Effector memory CD4-positive, alpha-beta T cell (primary cell): ENCODE results near the gene TCERG1L.

Experiments used
- DNase-seq, 3 donors: peaks; one replicate each; pipeline ENCODE4 v3.0.0-alpha.2; 2020
- H3K27ac ChIP-seq: 2 replicates; pipeline ENCODE4 v1.7.0; 2013; ENCODE audit warnings: mild to moderate bottlenecking, low read length, moderate library complexity; ENCODE audit not compliant: insufficient read depth, poor library complexity, severe bottlenecking
- H3K27me3 ChIP-seq: replicated peaks from 2 replicates; pipeline ENCODE4 v1.7.0; 2013; ENCODE audit warnings: mild to moderate bottlenecking, low read length; ENCODE audit not compliant: insufficient read depth, control insufficient read depth, poor library complexity, severe bottlenecking
- H3K36me3 ChIP-seq: 2 replicates; pipeline ENCODE4 v1.7.0; 2013; ENCODE audit warnings: mild to moderate bottlenecking, low read length, moderate library complexity; ENCODE audit not compliant: control insufficient read depth, insufficient read depth
- H3K4me1 ChIP-seq: 2 replicates; pipeline ENCODE4 v1.7.0; 2013; ENCODE audit warnings: low read length, mild to moderate bottlenecking; ENCODE audit not compliant: control insufficient read depth, insufficient read depth, poor library complexity, severe bottlenecking
- H3K4me3 ChIP-seq: 2 replicates; pipeline ENCODE4 v1.7.0; 2013; ENCODE audit warnings: low read length, low read depth, mild to moderate bottlenecking; ENCODE audit not compliant: insufficient read depth, poor library complexity, severe bottlenecking
- H3K9me3 ChIP-seq: 2 replicates; pipeline ENCODE4 v1.7.0; 2013; ENCODE audit warnings: mild to moderate bottlenecking, low read length, moderate library complexity; ENCODE audit not compliant: control insufficient read depth

The TCERG1L gene

DNA sequence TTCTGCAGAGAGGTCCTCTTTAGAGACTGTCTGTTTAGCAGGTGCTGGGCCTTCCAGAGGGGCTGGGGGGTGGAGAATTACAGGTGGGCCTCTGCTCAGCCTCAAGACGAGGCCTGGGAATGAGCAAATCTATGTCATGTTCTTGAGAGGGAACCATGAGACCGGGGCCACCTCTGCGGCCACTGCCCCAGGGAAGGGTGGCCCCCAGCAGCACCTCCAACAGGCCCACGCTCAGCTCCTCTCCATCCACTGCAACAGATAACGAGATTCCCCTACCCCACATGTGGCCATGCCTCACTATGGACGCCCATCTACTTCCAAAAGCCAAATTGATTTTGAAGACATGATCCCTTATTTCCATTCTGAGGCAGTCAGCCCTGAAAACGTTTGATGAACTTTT lies 176.9 kb downstream of the TCERG1L start:
- Histone ChIP-seq H3K9me3 (no peaks in the 10 kb centered on the region), H3K4me3 (no peak overlapping the region), H3K27me3 (no peaks in the 10 kb centered on the region), H3K4me1 (no peaks in the 10 kb centered on the region), H3K36me3 (no peaks in the 10 kb centered on the region), H3K27ac (no peak overlapping the region)
- DNase-seq = no peak

DNA sequence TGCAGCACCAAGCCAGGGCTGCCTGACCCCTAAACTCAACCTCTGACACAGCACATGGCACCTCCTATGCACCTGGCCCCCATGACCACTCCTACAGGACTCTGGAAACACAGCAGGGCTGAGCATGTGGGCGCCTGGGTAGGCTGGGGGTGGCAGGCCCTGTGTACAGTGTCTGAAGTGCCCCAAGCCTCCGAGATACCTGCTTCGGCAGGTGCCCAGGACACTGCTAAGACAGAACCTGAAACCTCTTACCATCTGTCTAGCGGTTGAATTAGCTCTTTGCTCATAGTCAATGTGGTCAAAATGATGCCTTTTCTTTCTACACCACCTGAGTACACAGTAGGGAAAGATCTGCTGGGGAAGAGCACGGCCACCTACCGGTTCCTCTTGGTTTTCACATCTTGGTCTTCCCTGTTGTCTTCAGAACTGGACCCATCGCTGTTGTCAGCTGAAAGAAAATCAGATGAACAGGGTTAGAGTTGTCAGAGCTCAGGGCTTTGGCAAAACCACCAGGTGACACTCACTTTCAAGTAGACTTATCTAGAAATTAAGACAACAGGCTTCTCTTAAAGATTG lies 177.4 kb downstream of the TCERG1L start:
- Histone ChIP-seq H3K4me3 (no peak overlapping the region), H3K9me3 (no peaks in the 10 kb centered on the region), H3K27ac (no peak overlapping the region), H3K4me1 (no peaks in the 10 kb centered on the region), H3K36me3 (no peaks in the 10 kb centered on the region), H3K27me3 (no peaks in the 10 kb centered on the region)
- DNase-seq = no peak

DNA sequence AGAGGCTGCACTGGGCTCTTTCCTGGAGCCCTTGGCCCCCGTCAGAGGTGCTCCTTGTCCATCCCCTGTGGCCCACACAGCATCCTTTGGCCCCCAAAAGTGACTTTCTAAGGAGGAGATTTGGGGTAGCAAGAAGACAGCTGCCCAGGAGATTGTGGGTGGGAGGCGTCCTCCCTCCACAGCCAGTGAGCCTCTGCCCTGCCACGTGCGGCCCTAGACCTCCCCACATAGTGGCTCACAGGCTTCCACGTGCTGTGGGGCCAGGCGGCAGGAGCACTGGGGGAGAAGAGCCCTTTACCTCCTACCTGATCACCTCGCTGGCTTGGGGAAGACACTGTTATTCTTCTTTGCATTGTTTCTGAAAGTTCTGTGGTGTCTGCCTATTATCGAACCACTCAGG lies 178.8 kb downstream of the TCERG1L start:
- DNase-seq = no peak
- Histone ChIP-seq H3K27ac (no peak overlapping the region), H3K4me3 (no peak overlapping the region), H3K9me3 (no peaks in the 10 kb centered on the region), H3K36me3 (no peaks in the 10 kb centered on the region), H3K27me3 (no peaks in the 10 kb centered on the region), H3K4me1 (no peaks in the 10 kb centered on the region)

DNA sequence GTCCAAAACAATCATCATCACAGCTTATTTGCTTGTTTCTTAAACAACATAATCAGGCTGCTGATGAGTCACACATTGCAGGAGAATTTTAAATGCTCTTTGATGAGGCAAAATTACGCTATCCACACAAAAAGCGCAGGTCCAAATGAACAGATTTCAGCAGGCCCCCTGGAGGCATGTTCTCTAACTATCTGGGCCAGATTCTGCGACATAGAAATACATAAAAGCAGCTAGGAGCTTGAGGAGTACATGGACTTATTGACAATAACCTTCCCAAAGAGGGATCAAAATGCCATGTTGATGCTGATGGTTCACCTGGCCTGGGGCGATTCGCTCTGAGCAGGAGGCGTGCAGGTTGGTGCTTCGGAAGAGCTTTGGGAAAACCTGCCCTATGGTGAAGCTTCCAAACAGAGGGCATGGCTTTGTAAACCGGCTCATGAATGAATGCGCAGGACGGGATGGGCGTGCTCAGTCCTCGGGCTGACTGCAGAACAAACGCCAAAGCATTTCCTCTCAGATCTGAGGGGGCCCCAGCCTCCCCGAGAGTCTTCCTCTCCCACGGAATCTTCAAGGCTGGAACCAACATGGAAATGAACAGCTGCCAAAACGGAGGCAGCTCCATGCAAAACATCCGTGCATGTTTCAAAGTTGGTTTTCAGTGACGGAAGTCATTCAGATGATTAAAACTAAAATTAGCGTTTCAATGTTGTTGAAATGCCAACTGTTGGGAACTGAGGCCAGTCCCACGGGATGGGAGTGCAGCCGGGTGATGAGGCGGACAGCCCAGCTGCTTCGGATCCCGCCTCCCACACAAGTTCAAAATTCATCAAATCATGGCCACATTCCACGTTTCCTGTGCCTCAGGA lies 179.6 kb downstream of the TCERG1L start:
- no peaks in the 10 kb centered on the region for H3K27me3 ChIP-seq
- H3K4me3 ChIP-seq = no peak overlapping the region
- no peaks in the 10 kb centered on the region for H3K9me3 ChIP-seq
- H3K27ac ChIP-seq = no peak overlapping the region
- no peaks in the 10 kb centered on the region for H3K36me3 ChIP-seq
- no peak for DNase-seq
- H3K4me1 ChIP-seq = no peaks in the 10 kb centered on the region

DNA sequence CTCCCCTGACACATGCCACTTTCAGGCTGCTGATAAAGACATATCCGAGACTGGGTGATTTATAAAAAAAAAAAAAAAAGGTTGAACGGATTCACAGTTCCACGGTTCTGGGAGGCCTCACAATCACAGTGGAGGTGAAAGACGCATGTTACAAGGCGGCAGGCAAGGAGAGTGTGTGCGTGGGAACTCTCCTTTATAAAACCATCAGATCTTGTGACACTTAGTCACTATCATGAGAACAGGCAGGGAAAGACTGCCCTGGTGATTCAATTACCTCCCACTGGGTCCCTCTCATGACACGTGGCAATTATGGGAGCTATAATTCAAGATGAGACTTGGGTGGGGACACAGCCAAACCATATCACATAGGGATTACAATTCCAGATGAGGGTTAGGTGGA lies 181.5 kb downstream of the TCERG1L start:
- no peak for DNase-seq
- Histone ChIP-seq H3K36me3 (no peaks in the 10 kb centered on the region), H3K4me1 (no peaks in the 10 kb centered on the region), H3K27me3 (no peaks in the 10 kb centered on the region), H3K9me3 (no peaks in the 10 kb centered on the region), H3K27ac (no peak overlapping the region), H3K4me3 (no peak overlapping the region)

DNA sequence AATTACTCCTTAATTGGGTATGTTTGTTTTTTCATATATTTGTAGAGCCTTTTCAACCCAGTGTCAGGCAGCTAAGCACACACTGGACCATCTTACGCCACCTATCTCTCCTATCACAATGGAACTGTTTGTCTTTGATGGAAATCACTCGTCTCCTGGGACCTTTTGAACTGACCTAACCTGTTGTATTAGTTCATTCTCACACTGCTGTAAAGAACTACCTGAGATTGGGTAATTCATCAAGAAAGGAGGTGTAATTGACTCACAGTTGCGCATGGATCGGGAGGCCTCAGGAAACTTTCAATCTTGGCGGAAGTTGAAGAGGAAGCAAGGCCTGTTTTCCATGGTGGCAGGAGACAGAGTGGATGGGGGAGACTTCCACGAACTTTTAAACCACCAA lies 182.0 kb downstream of the TCERG1L start:
- DNase-seq = no peak
- no peaks in the 10 kb centered on the region for H3K27me3 ChIP-seq
- no peak overlapping the region for H3K4me3 ChIP-seq
- H3K9me3 ChIP-seq = no peaks in the 10 kb centered on the region
- H3K4me1 ChIP-seq = no peaks in the 10 kb centered on the region
- no peak overlapping the region for H3K27ac ChIP-seq
- no peaks in the 10 kb centered on the region for H3K36me3 ChIP-seq

DNA sequence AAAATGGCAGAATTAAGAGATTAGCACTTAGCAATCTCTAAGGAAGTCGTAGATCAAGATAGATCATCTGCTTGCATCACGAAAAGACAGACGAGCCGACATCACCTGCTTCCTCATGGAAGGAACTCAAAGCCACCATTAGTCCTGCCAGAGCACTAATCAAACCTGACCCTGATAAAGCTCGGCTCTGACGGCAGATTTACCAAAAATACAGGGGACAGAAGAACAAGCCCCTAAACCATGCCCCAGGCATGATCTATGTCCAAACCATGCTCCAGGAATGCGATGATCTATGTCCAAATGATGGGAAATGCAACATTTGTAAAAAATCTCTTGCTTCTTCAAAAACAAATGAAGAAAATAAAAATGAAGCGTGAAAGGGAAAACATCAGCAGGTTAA lies 182.8 kb downstream of the TCERG1L start:
- Histone ChIP-seq H3K4me1 (no peaks in the 10 kb centered on the region), H3K27ac (no peak overlapping the region), H3K4me3 (no peak overlapping the region), H3K27me3 (no peaks in the 10 kb centered on the region), H3K9me3 (no peaks in the 10 kb centered on the region), H3K36me3 (no peaks in the 10 kb centered on the region)
- DNase-seq = no peak

DNA sequence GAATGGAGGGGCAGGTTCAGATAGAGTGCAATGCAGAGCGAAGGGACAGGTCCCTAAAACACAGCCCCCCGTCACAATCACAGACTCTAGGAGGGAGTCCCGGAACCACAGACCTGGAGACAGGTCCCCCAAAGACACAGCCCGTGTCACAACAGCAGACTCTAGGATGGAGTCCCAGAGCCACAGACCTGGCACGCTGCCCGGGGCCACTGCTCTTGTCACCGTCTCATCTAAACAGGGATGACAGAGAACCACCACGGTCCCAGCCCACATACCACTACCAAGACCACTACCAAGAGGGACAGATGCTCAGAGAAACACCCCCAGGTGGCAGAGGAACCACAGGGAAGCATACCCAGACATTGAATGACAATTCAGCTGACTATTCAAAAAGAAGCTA lies 183.9 kb downstream of the TCERG1L start:
- Histone ChIP-seq H3K9me3 (no peaks in the 10 kb centered on the region), H3K36me3 (no peaks in the 10 kb centered on the region)
- no peak for DNase-seq

DNA sequence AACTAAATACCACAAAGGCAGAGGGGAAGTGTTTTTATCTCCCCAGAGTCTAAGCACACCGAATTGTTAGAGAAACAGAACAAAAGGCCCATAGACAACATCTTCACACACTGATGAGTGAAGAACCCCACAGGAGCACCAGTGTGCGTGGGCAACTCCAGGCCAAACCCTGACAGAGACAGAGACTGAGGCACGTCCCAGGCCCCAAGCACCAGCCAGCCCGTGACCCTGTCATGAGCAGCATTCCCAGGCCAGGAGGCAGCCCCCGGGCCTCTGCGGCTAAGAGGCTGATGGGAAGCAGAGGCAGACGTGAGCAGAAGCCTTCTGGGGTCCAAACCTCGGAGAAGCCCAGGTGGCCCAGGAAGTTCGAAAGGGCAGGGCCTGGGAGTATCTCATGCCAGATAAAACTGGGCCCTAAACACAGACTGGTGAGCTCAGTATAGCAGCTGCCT lies 184.4 kb downstream of the TCERG1L start:
- H3K27ac ChIP-seq = no peak overlapping the region
- no peak for DNase-seq

More for the DNA sequence above, 183.9 kb downstream of the TCERG1L start:
- Histone ChIP-seq H3K27ac (no peak overlapping the region), H3K27me3 (no peaks in the 10 kb centered on the region), H3K4me3 (no peak overlapping the region), H3K4me1 (no peaks in the 10 kb centered on the region)

DNA sequence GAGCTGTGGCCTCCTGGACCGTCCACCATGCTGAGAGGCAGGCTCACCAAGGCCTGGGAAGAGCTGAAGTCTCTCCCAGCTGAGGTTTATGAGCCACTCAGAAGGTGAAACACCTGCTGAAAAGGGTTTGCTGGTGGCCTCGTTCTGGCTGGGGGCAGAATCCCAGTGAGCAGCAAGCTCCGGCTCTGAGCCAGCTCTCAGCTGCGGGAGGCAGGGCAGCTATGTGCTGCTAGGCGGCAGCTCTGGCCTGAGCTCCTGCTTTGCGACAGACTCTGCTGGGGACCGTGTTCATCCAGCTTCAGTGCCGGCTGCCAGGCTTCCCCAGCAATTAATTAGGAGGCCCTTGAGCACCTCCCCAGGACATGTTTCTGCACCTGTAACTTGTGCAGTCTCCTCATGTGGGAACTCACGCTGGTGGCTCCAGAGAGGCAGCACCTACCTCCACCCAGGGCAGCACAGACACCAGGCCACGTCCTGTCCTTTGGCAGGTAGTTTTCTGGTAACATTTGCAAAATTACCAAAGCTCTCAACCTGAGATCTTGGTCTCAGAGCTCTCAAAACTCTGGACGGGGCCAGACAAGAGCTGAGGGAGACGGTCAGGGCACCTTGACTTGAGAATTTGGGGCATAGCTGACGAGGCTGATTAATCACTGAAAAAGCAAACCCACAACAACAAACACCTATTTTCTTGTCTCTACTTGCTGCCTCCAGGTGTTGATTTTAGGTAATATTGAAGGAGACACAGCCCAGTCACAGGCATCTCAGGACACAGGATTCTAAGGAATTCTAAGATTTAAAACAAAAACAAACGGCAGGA lies 185.0 kb downstream of the TCERG1L start:
- no peaks in the 10 kb centered on the region for H3K4me1 ChIP-seq
- no peaks in the 10 kb centered on the region for H3K36me3 ChIP-seq
- no peak overlapping the region for H3K27ac ChIP-seq
- H3K4me3 ChIP-seq = no peak overlapping the region
- no peaks in the 10 kb centered on the region for H3K9me3 ChIP-seq
- no peak for DNase-seq
- H3K27me3 ChIP-seq = no peaks in the 10 kb centered on the region

More for the DNA sequence above, 184.4 kb downstream of the TCERG1L start:
- Histone ChIP-seq H3K27me3 (no peaks in the 10 kb centered on the region), H3K4me3 (no peak overlapping the region), H3K4me1 (no peaks in the 10 kb centered on the region), H3K9me3 (no peaks in the 10 kb centered on the region), H3K36me3 (no peaks in the 10 kb centered on the region)
